Fibroblast of skin of left quadriceps (primary cell): ENCODE data around the gene RAI1.

Experiments
- DNase-seq, 2 experiments: peaks; one replicate each; pipeline ENCODE4 v3.0.0-alpha.2; 2013; ENCODE audit warnings: low read depth in 2 of 2

Gene RAI1

DNA sequence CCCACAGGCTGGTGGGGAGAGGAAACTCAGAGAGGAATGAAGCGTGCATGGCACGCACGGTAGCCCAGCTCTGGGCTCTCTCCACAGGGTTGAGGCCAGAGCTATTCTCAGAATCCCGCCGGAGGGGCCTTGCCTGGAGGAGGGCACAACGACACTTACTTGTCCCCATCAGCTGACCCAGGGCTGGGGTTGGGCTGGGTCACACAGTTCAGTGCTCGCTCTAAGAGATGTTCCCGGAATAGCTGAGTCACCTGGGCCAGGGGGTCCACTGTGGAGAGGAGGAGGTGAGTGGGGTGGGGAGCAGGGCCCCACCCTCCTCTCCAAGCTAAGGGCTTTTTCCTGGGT, 133.8 kb downstream of the RAI1 start:
- no peak for DNase-seq

- DNase-seq: no peak
These were observed 134.4 kb downstream of the RAI1 start for GRCh38 chr17:17815436-17816200.

DNA sequence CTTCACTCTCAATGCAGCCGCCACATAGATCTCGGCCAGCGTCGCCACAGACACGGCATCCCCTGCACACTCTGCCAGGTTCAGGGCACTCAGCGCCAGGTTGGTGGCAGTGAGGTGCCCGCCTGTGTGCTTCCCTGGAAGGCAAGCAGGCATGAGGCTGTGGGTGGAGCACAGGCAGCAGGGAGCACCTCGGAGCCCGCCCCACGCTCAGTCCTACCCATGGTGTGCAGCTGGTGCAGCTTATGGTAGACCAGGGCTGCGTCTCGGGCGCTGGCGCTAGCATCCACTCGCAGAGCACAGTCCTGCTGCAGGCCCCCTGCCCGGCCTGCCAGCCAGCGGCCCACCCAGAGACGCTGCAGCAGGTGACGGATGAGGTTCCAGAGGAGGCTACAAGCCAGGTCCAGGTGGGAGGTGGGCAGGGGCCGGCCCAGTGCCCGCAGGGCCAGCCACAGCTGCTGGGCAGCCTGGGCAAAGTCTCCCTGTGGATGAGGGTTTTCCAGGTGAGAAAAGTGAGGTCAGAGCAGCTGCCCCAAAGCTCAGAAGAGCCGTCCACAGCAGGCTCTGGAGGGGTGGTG, 135.1 kb downstream of the RAI1 start:
- DNase-seq: no peak

GRCh38 chr17:17816831-17817551, 135.7 kb downstream of the RAI1 start:
- DNase-seq: no peak

DNA sequence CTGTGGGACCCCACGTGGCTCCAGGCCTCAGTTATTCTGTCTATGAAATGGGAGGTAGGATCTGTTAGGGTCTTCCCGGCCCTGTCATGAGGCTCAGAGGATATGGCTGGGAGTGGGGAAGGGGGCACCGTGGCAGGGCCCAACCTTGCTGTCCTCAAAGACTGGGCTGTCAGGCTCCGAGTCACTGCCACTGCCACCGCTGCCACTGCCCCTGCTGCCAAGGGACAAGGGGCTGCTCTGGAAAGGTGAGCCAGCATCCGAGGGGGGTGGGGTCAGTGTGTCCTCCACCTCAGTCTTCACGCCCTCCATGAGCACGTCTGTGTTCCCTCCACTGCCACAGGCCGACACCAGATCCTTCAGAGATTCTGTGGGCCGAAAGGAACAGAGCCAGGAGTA, 136.3 kb downstream of the RAI1 start:
- no peak for DNase-seq

DNA sequence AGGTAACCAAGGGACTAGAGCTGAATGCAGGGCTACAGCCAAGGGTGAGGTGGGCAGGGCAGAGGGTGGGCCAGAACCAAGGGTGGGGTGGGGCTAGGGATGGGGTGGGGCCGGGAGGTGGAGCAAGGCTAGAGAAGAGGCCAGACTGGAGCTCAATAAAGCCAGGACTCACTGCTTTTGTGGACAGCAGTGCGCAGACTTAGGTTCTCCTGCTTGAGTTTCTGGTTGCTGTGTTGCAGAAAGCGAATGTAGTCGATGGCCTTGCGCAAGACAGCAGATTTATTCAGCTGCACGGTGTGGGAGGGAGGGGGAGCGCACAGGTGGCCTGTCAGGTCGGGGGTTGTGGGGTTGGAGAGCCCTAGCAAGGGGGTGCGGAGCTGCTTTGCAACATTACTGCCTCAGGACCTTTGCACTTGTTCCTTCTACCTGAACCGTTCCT, 136.8 kb downstream of the RAI1 start:
- DNase-seq: no peak

- no peak for DNase-seq
These were observed 137.9 kb downstream of the RAI1 start for GRCh38 chr17:17819111-17819510.

GRCh38 chr17:17819561-17819995, 138.3 kb downstream of the RAI1 start:
- DNase-seq: no peak

GRCh38 chr17:17820046-17820445, 138.8 kb downstream of the RAI1 start:
- no peak for DNase-seq

GRCh38 chr17:17820463-17821158, 139.4 kb downstream of the RAI1 start:
- no peak for DNase-seq

- DNase-seq: no peak
These were observed 140.9 kb downstream of the RAI1 start for GRCh38 chr17:17822189-17822588.

DNA sequence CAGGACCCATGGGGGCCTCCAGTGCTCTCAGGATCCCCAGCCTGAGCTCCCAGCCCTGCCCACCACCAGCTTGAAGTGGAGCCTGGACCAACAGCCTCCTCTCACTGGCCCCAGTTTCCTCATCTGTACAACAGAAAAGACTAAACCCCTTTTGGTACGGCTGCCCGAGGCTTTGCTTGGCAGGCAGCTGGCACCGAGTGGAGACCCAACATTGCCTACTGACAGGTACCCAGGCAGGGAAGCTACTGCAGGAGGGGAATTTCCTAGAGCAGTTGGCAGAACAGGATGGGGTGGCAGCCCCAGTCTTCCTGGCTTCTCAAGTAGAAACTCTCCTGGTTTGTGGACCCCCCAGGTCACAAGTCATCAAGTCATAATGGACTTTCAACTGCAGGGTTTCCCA, 141.4 kb downstream of the RAI1 start:
- no peak for DNase-seq

DNA sequence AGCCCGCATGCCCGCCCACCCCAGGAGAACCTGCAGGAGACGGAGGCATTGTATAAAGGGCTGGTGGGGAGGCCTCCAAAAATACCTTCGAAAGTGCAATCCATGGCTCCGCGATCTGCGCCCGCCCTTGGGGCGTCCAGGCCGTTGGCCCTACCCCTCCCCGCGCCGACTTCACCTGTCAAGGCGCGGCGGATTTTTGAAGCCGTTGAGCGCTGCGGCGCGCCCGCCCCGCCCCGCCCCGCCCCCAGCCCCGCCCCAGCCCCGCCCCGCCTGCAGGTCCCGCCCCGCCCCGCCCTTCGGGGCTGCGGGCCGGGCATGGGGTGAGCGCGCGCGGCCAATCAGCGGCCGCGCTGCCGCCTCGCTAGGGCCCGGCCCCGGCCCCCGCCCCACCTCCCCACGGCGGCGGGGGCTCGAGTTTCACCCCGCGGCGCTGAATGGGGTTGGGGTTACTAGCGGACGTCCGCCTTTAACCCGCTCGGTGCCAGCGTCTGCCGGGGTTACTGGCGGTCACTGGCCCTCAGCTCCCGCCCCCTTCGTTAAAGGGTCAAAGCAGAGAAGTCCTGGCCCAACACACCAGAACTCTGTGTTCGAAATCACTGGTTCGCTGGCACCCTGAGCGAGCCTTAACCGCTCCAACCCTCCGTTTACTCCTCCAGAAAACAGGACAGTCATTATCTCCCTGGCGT, 142.3 kb downstream of the RAI1 start:
- peak; percentile 62 to 64 for DNase-seq

DNA sequence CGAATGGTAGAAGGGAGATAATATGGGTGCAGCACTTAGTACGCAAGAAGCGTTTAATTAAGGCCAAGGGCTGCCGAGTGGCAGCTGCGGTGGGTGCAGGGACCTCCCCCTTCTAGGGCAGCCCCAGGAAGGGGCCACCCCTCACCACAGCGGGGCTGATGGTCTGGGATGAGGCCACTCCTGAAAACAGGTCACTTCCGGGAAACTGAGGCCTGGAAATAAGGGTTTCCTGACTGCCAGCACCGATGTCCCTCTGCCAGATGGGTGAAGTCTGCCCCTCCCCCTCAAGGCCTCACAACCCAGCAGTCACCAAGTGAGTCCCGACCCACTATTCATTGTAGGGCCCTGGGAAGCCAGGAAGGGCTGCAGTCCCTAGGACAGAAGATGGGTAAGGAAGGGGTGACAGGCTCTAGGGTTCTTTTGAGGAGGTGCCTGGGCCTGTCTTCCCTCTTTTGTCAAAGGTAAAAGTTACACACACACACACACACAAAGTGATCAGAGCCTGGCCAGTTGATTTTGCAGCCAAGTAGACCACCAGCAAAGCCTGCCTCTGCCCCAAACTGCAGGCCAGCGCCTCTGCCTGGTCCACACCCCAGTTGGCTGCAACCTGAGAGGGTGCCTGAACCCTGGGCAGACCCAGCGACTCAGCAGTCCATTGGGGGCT, 143.0 kb downstream of the RAI1 start:
- no peak for DNase-seq

DNA sequence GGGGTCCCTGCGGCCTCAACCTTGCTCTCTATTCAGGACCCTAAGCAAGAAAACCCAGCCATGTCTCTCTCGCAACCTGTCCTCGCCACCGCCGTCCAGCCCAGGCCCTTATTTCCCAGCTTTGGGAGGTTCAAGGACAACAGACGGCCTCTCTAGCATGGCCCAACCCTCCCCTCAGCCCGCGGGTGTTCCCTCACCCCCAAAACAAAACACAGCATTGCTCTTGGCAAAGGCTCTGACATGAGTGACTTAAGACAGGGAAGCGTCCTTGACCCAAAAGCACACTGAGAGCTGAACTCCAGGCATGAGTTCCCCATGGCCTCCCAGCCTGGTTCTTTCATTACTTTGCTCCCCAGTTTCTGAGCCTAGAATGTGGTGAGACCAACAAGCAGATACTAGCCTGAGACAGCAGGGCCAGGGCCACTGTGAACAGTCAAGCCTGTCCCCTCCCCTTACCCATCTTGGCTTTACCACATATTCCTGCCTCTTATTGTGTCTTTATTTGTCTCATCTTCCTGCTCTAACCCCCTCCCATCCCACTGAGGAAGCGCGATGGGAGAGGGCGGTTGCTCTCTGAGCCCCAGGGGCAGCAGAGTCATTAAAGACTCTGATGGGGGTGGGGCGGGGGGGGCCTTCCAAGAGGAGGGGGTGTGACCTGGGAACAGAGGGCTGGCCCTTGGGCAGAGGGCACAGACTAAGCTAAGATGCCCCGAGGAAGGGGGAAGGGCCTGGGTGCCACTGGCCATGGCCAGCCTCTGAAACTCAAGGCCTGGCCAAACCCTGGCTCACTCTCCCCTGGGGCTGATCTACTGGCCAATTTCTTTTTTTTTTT, 143.7 kb downstream of the RAI1 start:
- no peak for DNase-seq

- no peak for DNase-seq
These were observed 145.1 kb downstream of the RAI1 start for GRCh38 chr17:17826342-17826713.

DNA sequence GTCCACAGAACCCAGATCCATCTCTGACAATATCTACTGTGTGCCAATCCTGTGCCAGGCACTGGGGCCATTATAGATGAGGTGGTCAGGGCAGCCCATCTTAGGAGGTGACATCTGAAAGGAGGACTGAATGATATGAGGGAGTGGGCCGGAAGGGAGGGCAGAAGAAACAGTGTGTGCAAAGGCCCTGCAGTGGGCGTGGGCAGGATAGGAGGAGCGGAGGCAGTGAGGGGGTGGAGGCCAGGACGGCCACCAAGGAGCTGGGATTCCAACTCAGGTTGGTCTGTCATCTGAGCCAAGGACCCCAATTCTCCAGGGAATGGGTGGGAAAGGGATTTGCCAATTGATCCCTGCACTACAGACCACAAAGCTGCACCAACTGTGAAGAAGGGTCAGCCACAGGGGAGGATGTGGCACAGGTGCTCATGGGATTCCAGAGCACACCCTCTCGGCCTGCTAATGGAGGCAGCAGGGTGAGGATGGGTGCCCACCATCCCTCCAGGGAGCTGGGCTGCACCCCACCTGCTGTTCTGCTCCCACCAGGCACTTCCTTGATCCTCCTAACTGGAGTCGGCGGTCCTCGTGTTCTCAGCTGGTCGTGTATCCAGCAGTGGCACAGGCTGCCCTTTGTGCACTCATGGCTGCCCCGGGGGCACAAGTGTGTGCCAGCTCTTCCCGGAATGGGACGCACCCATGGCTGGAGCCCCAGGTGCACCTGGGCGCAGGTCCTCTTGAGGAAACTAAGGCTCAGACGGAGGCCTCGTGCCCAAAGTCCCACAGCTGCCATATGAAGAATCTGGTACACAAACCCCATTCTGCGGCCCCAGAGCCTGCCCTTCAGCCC, 145.9 kb downstream of the RAI1 start:
- no peak for DNase-seq

DNA sequence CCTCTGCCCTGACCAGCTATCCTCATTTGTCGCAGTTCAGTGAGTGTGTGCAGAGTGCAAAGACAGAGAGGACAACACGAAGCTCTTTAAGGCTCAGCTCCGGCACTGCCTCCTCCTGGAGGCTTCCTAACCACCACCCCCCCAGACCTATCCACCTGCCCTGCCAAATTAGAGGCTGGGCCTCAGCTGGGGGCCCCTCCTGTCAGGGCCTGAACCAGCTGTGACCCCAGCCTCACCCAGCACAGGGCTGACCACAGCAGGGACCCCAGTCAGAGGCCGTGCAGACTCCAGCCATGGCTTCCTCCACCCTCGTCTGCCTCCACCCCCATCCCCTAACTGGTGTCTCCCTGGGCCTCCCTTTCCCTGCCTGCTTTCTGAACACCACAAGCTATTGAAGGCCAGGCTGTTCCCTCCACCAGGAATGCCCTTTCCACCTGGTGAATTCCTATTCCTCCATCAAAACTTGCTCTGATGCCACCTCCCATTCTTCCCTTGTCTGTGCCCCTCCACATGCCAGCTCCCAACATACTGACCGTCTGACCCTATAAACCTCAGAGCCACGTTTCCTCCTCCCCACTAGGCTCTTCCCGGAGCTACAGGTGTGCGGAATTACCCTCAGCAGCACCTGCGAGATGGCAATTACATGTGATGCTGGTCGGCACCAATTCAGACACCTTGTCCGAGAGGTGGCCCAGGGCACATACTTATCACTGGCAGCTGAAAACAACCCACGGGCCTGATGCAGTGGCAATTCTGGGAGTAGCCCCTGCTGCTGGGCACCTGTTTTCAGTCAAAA, 146.8 kb downstream of the RAI1 start:
- DNase-seq: no peak

DNA sequence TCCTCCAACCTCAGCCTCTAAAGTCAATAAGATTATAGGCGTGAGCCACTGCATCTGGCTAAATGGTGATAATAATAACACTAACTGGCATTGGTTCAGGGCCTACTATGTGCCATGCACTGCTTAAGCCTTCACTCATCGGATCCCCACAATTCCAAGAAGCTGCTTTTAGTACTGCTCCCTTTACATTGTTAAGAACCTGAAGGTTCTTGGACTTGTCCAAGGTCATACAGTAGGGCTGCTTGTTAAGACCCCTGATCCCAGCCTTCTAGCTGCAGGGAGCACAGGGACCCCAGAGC, 149.0 kb downstream of the RAI1 start:
- no peak for DNase-seq
